ENCODE results near the gene CPEB2.
A peak's percentile ranks its signal among the peaks of the same experiment; 100 is the strongest.

Gene CPEB2

DNA sequence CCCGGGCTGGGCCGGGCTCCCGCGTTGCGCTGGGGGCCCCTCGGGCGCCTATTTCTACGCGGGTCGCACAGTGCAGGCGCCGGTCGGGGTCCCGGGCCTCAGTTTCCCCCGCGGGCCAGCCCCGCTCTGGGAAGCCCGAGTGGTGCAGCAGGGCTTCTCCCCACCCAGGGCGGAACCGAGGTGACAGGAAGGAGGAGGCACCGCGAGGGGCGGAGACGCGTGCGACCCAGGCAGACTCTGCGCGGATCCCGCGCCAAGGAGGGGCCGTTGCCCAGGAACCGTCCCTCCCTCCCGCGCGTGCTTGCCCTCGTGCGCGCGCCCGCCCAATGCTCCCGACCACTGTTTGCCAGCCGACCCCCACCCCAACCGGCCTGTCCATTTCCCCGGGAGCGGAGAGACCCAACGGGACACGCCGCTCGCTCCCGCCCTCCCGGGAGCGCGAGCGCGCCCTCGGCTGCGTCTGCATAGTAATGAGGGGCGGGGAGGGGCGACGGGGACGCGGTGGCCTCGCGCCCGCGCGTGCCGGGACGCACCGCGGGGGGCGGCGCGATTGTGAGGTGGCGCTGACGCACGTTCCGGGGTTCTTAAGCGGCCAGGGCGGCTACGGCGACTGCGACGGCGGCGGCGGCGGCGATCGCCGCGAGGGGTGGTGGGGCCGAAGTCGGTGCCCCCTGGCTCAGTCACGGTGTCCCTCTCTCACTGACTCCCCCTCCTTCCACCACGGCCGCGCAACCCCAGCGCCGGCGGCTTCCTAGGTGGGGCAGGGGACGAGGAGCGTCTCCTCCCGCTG is at the start of gene CPEB2:
TSS of gene CPEB2 (plus strand) at position 613 of the 790 bp plus-strand sequence. CDS start 193 bp downstream, outside the sequence.
- peak; percentile 70 to 93 for DNase-seq (ENCODE audit: low read depth in 1 of 2, low spot score in 1 of 2)
- TF ChIP-seq JUND (IDR thresholded peaks at IDR 0.05; ENCODE audit: low read depth), result no peak
- in situ Hi-C loops (cut with HindIII; ENCODE audit: low pct_unique_long_range_greater_than_20kb, low sequenced_read_pairs), result no loop called here

DNA sequence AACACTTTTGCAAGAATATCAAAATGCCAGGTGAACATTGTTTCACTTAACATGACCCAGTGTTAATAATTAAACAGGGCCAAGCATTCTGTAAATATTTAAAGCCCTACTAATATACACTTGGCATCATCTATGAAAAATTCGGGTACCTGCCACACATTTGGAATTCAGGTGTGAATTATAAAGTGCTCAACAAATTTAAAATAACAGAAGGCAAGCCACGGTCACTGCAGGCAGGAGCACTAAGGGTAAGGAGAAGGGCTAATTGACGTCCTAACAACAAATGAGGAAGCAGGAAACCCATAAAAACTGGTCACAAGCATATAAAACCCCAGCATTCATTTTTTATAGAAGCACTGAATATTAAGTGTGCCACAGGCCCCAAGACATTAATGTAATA is 43.8 kb upstream of the CPEB2 start:
- in situ Hi-C loops (cut with HindIII; ENCODE audit: low pct_unique_long_range_greater_than_20kb, low sequenced_read_pairs), result no loop called here
- no peak for DNase-seq (ENCODE audit: low read depth in 1 of 2, low spot score in 1 of 2)
- TF ChIP-seq JUND (IDR thresholded peaks at IDR 0.05; ENCODE audit: low read depth), result no peak

DNA sequence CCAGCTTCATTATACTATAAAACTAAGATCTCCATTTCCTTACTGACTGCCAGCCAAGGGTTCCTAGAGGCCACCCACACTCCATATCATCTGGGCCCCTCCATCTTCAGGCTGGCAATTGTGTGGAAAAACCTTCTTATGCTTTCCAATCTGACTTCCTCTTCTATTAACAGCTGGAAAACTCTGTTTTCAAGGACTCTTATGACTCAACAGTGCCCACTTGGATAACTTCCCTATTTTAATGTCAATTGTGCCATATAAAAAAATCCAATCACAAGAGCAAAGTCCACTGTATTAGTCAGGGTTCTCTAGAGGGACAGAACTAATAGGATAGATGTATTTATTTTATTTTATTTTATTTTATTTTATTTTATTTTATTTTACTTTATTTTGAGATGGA is 41.0 kb upstream of the CPEB2 start:
- DNase-seq (ENCODE audit: low read depth in 1 of 2, low spot score in 1 of 2), result no peak

DNA sequence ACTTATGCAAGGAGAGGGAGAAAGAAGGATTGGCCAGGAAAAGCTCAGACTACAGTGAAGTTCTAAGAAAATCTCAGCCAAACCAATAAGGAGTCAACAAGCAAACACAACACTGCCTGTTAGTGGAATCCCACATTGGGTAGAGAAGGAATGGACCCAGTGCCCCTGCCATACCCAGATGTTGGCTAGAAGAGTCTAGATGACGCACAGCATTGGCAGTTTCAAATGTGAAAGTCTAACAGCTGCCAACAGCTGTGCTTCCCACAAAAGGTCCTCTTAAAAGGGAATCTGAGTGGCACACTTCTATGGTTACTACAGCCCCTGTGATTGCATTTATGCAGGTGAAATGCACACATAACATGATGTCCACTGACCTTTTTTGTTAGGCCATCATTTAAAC is 37.2 kb upstream of the CPEB2 start:
- no peak for TF ChIP-seq JUND (IDR thresholded peaks at IDR 0.05; ENCODE audit: low read depth)
- no peak for DNase-seq (ENCODE audit: low read depth in 1 of 2, low spot score in 1 of 2)
- in situ Hi-C loops (cut with HindIII; ENCODE audit: low pct_unique_long_range_greater_than_20kb, low sequenced_read_pairs), result no loop called here

More for the DNA sequence above, 41.0 kb upstream of the CPEB2 start:
- in situ Hi-C loops (cut with HindIII; ENCODE audit: low pct_unique_long_range_greater_than_20kb, low sequenced_read_pairs), result no loop called here
- TF ChIP-seq JUND (IDR thresholded peaks at IDR 0.05; ENCODE audit: low read depth), result no peak

DNA sequence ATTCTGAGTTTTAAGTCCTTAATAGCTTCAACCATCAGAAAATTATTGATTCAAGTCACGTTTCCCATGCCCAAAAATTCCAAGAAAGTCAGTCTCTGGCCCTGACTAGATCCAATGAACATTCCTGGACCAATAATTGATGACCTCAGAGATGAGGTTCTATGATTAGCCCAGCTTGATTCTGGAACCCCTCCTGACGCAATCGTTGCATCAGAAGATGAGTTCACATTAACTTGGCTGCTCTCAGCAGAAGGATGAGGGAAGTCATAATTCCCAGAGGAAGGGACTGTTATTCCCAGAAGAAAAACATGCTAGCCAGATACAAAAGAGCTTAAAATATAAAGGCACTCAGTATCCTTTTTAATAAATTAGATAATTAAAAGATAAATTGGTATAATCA is 34.3 kb upstream of the CPEB2 start:
- no peak for TF ChIP-seq JUND (IDR thresholded peaks at IDR 0.05; ENCODE audit: low read depth)
- no peak for DNase-seq (ENCODE audit: low read depth in 1 of 2, low spot score in 1 of 2)
- in situ Hi-C loops (cut with HindIII; ENCODE audit: low pct_unique_long_range_greater_than_20kb, low sequenced_read_pairs), result no loop called here

DNA sequence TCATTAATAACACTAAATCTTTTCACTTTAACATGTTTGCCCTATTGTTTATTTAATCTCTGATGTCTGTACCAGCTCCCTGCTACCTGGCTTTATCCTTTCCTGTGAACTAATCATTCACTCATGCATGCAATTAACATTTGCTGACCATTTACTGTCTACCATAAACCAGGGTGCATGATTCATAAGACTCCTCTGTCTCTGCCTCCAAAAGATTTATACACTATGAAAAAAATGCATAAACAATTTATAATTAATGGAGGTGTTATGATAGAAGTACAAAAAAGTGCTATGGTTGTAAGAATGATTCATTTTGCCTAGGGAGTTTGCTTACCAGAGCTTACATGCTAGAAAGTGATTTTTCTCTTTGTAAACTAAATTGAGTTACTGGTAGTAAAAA is 24.5 kb upstream of the CPEB2 start:
- in situ Hi-C loops (cut with HindIII; ENCODE audit: low pct_unique_long_range_greater_than_20kb, low sequenced_read_pairs), result no loop called here
- no peak for DNase-seq (ENCODE audit: low read depth in 1 of 2, low spot score in 1 of 2)
- no peak for TF ChIP-seq JUND (IDR thresholded peaks at IDR 0.05; ENCODE audit: low read depth)

GRCh38 chr4:14984448-14984847 is 17.8 kb upstream of the CPEB2 start:
- in situ Hi-C loops (cut with HindIII; ENCODE audit: low pct_unique_long_range_greater_than_20kb, low sequenced_read_pairs), result no loop called here
- DNase-seq (ENCODE audit: low read depth in 1 of 2, low spot score in 1 of 2), result no peak
- no peak for TF ChIP-seq JUND (IDR thresholded peaks at IDR 0.05; ENCODE audit: low read depth)

DNA sequence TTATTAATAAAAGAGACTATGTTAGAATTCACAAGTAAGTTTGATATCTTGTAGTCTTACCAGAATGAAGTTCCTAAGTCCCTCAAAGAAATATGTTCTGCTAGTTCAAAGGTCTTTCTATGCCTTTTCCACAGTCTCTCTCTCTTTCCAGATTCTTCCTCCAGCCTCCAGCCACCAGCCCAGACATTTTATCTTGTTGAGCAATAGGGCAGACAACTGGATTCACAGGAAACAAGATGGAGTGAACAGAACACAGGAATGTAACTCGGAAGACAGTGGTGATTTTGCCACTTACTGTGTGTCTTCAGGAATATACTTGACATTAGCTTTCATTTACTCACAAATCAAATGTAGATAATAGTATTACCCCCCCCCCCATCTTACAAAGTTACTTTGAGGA is 17.1 kb upstream of the CPEB2 start:
- in situ Hi-C loops (cut with HindIII; ENCODE audit: low pct_unique_long_range_greater_than_20kb, low sequenced_read_pairs), result no loop called here
- no peak for DNase-seq (ENCODE audit: low read depth in 1 of 2, low spot score in 1 of 2)
- TF ChIP-seq JUND (IDR thresholded peaks at IDR 0.05; ENCODE audit: low read depth), result no peak

DNA sequence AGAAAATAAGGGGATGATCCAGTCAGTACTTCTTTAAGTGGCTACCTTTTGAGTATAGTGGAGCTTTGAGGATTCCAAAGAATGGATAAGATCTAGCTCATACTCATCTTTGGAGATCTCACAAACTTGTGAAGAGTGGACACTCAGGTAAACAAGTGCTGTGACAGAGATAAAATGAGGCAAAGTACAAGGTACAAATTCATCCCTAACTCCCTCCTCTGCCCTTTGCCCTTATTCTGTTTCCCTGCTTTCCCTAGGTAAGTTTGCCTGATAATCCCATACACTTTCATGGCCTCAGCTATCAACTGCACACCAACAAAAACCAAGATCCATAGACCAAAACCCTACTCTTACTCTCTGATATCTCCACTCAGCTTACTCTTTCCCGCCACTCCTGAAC is 16.4 kb upstream of the CPEB2 start:
- no peak for DNase-seq (ENCODE audit: low read depth in 1 of 2, low spot score in 1 of 2)
- in situ Hi-C loops (cut with HindIII; ENCODE audit: low pct_unique_long_range_greater_than_20kb, low sequenced_read_pairs), result no loop called here
- TF ChIP-seq JUND (IDR thresholded peaks at IDR 0.05; ENCODE audit: low read depth), result no peak

DNA sequence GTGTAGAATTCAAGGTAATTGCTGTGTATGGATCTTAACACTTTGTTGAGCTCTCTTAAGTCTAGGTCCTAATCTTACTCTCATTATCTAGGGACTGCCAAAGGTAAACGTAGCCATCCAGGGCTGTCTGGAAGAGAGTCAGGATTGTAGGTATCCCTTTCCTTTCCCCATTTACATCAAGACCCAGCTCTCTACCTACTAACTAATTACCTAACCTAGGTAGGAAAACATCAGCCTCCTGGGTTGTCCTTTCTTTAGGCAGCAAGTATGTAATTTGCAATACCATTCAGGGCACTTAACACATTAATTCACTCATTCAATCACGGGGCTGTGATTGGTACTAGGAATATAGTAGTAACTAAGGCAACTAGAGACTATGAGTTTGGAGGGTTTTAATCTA is 15.2 kb upstream of the CPEB2 start:
- in situ Hi-C loops (cut with HindIII; ENCODE audit: low pct_unique_long_range_greater_than_20kb, low sequenced_read_pairs), result no loop called here
- no peak for DNase-seq (ENCODE audit: low read depth in 1 of 2, low spot score in 1 of 2)
- no peak for TF ChIP-seq JUND (IDR thresholded peaks at IDR 0.05; ENCODE audit: low read depth)

DNA sequence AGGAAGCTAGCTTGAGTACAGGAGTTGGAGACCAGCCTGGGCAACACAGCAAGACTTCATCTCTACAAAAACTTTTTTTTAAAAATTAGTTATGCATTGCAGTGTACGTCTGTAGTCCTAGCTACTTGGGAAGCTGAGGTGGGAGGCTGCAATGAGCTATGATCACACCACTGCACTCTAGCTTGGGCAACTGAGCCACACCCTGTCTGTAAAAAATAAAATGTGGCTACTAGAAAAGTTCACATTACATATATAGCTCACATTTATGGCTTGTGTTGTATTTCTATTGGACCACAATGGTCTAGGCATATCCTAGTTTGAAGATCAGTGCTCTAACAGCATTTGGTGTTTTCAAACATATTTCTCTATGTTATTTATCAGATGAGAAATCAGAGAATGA is 11.8 kb upstream of the CPEB2 start:
- in situ Hi-C loops (cut with HindIII; ENCODE audit: low pct_unique_long_range_greater_than_20kb, low sequenced_read_pairs), result no loop called here
- DNase-seq (ENCODE audit: low read depth in 1 of 2, low spot score in 1 of 2), result no peak
- no peak for TF ChIP-seq JUND (IDR thresholded peaks at IDR 0.05; ENCODE audit: low read depth)

GRCh38 chr4:14994242-14994641 is 8.0 kb upstream of the CPEB2 start:
- in situ Hi-C loops (cut with HindIII; ENCODE audit: low pct_unique_long_range_greater_than_20kb, low sequenced_read_pairs), result no loop called here
- DNase-seq (ENCODE audit: low read depth in 1 of 2, low spot score in 1 of 2), result peak in 1 of 2 experiments; percentile 46
- TF ChIP-seq JUND (IDR thresholded peaks at IDR 0.05; ENCODE audit: low read depth), result no peak

DNA sequence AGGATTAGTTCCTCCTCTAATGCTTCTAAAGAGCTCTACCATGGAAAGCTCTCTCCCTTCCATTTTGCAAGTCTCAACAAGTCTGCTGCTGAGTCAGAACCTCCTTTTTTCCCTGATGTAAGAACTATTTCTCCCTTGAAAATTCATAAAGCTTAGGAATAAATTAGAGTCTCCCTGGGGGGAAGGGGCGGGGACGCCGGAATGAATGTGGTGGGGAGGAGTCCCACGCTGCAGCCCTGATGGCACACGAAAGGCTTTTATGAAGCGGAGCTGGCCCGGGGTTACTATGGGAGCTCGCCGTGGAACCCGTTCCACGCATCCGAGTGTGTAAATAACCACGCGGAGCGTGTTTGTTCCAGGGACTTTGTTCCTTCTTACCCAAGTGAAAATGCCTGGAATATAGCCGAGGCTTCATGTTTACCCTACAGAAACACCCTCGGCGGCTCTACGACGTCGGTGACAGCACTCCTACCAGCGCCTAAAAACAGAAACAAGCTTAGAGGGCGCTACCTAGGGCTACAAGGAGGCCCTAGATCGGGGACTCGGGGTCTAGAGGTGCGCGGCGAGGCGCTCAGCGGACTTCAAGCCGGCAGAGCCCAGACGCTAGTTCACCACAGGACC is 923 bp upstream of the CPEB2 start:
- no peak for TF ChIP-seq JUND (IDR thresholded peaks at IDR 0.05; ENCODE audit: low read depth)
- peak; percentile 28 to 58 for DNase-seq (ENCODE audit: low read depth in 1 of 2, low spot score in 1 of 2)
- in situ Hi-C loops (cut with HindIII; ENCODE audit: low pct_unique_long_range_greater_than_20kb, low sequenced_read_pairs), result no loop called here

All from T47D (cell line).